Endothelial cell of umbilical vein (primary cell): ENCODE data around the gene POU6F1.

Source experiments
- FOS ChIP-seq: IDR thresholded peaks from 2 replicates; pipeline ENCODE4 v1.6.1; 2011; ENCODE audit warnings: mild to moderate bottlenecking, low read length, moderate library complexity, borderline replicate concordance; ENCODE audit not compliant: insufficient read depth
- JUN ChIP-seq: IDR thresholded peaks from 2 replicates; pipeline ENCODE4 v1.6.1; 2011; ENCODE audit warnings: borderline replicate concordance, low read depth; ENCODE audit not compliant: insufficient read length, insufficient read depth
- TF ChIP-seq, protein P1 (sequence below), 2 donors: IDR thresholded peaks; 1 replicate in 1 of 2; 2 replicates in 1 of 2; pipeline ENCODE4 v1.5.1; 2011; ENCODE audit warnings: low read length in 2 of 2, mild to moderate bottlenecking in 2 of 2, moderate library complexity in 2 of 2, control low read depth in 1 of 2, inconsistent platforms in 1 of 2, low read depth in 1 of 2; ENCODE audit not compliant: insufficient read depth in 1 of 2; ENCODE audit errors: extremely low read depth in 1 of 2

DNA sequence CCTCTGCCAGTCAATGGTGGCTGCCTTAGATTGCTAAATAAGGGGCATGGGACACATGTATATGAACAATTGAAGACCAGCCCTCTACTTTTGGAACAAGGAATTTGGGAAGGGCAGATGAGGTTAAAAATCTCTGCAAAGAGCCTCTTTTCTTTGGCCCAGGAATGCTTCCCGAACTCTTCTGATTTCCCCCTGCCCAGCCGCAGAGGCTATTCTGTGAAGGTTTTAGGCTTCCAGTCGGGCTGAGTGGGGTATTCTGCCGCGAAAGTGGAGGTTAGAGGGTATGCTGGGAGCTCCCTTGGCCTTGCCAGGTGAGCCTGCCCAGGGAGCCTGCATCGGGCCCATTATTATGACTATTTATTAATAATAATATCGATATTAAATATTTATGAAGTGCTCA, 1.2 kb downstream of the POU6F1 start:
- TF ChIP-seq, protein P1, sequence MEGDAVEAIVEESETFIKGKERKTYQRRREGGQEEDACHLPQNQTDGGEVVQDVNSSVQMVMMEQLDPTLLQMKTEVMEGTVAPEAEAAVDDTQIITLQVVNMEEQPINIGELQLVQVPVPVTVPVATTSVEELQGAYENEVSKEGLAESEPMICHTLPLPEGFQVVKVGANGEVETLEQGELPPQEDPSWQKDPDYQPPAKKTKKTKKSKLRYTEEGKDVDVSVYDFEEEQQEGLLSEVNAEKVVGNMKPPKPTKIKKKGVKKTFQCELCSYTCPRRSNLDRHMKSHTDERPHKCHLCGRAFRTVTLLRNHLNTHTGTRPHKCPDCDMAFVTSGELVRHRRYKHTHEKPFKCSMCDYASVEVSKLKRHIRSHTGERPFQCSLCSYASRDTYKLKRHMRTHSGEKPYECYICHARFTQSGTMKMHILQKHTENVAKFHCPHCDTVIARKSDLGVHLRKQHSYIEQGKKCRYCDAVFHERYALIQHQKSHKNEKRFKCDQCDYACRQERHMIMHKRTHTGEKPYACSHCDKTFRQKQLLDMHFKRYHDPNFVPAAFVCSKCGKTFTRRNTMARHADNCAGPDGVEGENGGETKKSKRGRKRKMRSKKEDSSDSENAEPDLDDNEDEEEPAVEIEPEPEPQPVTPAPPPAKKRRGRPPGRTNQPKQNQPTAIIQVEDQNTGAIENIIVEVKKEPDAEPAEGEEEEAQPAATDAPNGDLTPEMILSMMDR (IDR thresholded peaks at IDR 0.05; ENCODE audit: extremely low read depth in 1 of 2, insufficient read depth in 1 of 2, low read depth in 1 of 2, low read length in 2 of 2): no peak
- TF ChIP-seq FOS: no peak
- TF ChIP-seq JUN: no peak
